AG09309 (cell line): Measurements from ENCODE around the gene SLC35G4.
"Not testable (repeated sequence)": the region's sequence is repeated elsewhere in the genome, so short reads cannot be mapped to it uniquely, and the experiment has no call there.

Source experiments
- DNase-seq: peaks from one replicate; pipeline ENCODE4 v3.0.0-alpha.2; 2010; ENCODE audit warnings: low read depth
- H3K4me3 ChIP-seq: 2 replicates; pipeline ENCODE4 v1.5.1; 2011; ENCODE audit warnings: mild to moderate bottlenecking, low read depth, low read length, moderate library complexity; ENCODE audit not compliant: control insufficient read depth
- TF ChIP-seq, protein P1 (sequence below): IDR thresholded peaks from 2 replicates; pipeline ENCODE4 v1.5.1; 2011; ENCODE audit warnings: mild to moderate bottlenecking, low read depth, low read length, inconsistent platforms; ENCODE audit not compliant: insufficient read depth, control insufficient read depth; ENCODE audit errors: missing control alignments

The SLC35G4 gene

DNA sequence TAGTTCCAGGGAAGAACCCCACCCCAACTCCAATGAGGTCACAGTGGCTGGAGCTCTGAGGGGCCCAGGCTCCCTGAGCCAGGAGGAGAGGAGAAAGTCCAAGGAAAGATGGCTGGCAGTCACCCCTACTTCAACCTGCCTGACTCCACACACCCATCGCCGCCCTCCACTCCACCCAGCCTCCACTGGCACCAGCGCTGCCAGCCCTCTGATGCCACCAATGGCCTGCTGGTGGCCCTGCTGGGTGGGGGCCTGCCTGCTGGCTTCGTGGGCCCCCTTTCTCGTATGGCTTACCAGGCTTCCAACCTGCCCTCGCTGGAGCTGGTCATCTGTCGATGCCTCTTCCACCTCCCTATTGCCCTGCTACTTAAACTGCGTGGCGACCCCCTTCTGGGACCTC lies at the start of gene SLC35G4:
Gene SLC35G4, plus strand, starts transcription at position 109 of the 400 bp plus-strand sequence. Its CDS starts 0 bp downstream, at position 109.
- H3K4me3 ChIP-seq, DNase-seq: not testable (repeated sequence)

DNA sequence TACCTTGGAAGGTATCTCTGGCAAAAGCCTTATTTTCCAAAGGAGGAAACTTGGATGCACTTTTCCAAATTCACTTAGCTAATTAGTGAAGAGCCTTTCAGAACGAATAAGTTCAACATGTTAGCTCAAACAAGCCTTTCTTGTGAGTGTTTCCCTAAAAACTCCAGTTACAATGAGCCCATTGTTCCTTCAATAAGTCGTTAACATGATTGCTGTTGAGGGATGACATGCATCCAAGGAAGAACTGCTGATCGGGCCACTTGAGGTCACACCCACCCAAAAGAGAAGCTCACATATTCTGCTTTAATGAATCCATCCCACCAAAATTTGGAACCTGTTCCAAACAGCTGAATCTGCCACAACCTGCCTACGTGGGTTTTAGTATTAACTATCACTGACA lies 48.1 kb upstream of the SLC35G4 start:
- TF ChIP-seq, protein P1, sequence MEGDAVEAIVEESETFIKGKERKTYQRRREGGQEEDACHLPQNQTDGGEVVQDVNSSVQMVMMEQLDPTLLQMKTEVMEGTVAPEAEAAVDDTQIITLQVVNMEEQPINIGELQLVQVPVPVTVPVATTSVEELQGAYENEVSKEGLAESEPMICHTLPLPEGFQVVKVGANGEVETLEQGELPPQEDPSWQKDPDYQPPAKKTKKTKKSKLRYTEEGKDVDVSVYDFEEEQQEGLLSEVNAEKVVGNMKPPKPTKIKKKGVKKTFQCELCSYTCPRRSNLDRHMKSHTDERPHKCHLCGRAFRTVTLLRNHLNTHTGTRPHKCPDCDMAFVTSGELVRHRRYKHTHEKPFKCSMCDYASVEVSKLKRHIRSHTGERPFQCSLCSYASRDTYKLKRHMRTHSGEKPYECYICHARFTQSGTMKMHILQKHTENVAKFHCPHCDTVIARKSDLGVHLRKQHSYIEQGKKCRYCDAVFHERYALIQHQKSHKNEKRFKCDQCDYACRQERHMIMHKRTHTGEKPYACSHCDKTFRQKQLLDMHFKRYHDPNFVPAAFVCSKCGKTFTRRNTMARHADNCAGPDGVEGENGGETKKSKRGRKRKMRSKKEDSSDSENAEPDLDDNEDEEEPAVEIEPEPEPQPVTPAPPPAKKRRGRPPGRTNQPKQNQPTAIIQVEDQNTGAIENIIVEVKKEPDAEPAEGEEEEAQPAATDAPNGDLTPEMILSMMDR, result no peak
- DNase-seq, result no peak
- no peak overlapping the region for H3K4me3 ChIP-seq

DNA sequence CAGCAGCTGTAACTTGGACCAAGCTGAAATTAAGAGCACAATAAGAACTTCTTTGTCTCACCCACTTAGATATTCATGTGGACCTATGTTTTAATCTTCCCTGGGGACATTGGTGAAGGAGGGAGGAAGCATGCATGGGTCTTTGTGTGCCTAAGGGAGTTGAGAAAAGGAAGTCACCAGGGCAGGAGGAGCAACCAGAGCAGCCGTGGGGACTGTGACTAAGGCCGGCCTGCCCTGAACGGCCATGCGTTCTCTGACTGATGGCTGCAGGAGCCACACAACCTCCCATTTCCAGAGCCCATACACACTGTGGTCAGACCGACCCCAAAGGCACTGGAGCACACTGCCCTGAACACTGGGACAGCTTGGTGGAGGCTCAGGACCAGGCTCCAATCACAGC lies 43.7 kb upstream of the SLC35G4 start:
- DNase-seq, result no peak
- TF ChIP-seq, protein P1, result no peak
- no peak overlapping the region for H3K4me3 ChIP-seq

DNA sequence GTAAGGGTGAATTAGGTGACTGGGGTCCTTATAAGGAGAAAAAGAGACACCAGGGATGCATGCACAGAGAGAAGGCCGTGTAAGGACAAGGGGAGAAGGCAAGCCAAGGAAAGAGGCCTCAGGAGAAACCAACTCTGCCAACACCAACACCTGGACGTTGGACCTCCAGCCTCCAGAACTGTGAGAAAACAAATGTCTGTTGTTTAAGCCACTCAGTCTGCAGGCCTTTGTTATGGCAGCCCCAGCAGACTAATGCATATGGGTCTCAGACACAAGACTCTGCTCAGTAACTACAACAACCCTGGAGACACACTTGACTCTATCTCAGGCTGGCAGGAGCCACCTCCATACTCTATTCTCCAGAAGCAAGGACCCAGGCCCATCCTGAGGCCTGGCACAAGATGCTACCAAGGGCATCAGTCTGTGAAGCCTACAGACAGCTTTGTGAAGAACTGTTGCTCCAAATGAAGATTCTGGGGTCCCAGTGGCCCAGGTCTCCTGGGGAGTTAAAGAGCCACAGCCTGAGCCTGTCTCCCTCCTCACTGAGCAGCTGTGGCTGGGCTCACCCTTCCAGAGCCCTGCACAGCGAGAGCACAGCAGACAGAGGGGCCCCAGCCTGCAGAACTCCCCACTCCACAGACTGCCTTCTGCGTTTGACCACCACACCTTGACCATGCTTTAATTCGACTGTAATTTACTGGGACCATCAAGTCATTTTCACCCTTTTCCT lies 43.0 kb upstream of the SLC35G4 start:
- DNase-seq, result no peak
- TF ChIP-seq, protein P1, result no peak
- H3K4me3 ChIP-seq, result no peak overlapping the region

DNA sequence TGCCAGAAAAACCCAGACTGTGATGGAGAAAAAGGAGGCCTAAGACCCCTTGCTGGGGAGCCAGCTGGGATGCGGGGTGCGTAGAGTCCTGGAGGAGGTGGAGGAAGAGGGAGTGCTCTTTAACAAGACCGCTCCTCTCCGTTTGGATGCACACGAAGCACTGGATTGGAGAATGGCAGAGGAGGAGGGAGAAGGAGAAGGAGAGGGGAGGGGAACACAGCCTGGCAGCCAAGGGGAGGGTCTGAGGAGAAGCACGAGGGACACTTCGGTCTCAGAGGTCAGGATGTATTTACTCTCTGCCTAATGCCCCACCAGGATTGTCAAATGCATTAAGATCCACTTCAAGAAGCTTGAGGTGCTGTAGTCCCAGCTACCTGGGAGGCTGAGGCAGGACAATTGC lies 42.0 kb upstream of the SLC35G4 start:
- TF ChIP-seq, protein P1, result no peak
- DNase-seq, result no peak
- H3K4me3 ChIP-seq, result no peak overlapping the region

DNA sequence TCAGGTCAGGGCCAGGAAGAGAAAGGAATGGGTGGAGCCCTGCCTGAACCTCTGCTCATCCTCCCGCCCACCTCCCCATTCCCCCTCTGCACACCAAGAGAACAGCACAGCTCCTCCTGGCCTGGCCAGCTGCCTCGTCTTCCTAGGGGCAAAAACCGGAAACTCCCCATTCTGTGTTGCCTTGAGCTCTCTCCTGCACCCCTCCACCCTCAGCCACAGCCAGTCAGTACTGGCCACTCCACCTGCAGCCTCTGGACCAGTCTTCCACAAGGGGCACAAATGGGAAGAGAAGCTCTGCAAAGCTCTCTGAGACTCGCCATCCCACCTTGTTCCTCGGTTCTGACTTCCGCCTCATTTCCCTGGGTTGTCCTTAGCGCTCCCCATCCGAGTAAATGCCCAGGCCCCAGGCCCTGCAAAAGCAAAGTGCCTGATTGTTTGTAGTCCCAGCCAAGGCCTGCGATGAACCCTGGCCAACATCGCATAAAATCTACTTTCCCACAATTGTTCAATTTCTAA lies 39.3 kb upstream of the SLC35G4 start:
- DNase-seq, result no peak
- no peak overlapping the region for H3K4me3 ChIP-seq
- TF ChIP-seq, protein P1, result no peak

DNA sequence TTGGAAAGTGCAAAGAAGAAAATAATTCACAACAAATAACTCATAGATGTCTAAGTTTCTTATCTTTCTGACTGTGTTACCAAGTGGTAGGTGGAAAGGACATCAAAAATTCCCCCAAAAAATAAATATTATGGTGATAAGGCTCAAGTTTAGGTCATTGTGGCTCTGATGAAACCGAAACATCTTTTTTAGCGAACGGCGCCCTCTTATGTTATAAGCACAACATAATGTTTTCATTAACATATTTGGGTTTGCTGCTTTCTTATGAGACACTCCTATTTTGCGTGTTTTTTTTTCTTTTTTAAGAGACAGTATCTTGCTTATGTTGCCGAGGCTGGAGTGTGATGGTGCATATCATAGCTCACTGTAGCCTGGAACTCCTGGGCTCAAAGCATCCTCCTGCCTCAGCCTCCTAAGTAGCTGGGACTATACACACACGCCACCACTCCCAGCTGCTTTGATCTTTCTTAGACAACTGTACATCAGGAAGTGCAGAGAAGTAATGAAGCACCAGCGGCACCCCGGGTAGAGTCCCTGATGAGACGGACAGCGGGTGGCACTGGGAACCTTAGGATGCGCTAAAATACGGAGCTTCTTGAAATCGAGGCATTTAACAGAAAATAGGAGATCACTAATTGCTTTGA lies 38.5 kb upstream of the SLC35G4 start:
- no peak for DNase-seq
- H3K4me3 ChIP-seq, result no peak overlapping the region
- TF ChIP-seq, protein P1, result peak; percentile 39
